WTC11 (cell line): ENCODE measurements around the gene PAPPA2. TPM values are rescaled to one million over a fixed set of nuclear protein-coding genes. Genes with fewer than 3 reads are reported as not detected.

ENCODE experiments used
- ATAC-seq: fragments of 200-7000 bp; cut with Tn5 transposase; 2 replicates; pipeline ENCODE4 v1.10.0; 2021; ENCODE audit warnings: mild to moderate bottlenecking, moderate library complexity
- CTCF ChIA-PET: fragments of 300-600 bp; sonication (Branson Sonifier 250); formaldehyde crosslinking; loops from one replicate; lab custom pipeline; 2021; ENCODE audit warnings: antibody characterized with exemption; lab: Charles Lee
- POLR2A ChIA-PET: fragments of 350-600 bp; sonication (Branson Sonifier 250); formaldehyde crosslinking; loops from one replicate; lab custom pipeline; 2021; ENCODE audit warnings: antibody characterized with exemption; lab: Charles Lee
- DNase-seq: peaks from one replicate; pipeline ENCODE4 v3.0.0; 2021; ENCODE audit warnings: low spot score
- H3K27ac Mint-ChIP-seq: 2 replicates; pipeline ENCODE4 v1.8.0; 2021; ENCODE audit warnings: mixed read lengths
- H3K27me3 Mint-ChIP-seq: 2 replicates; pipeline ENCODE4 v1.8.0; 2021; ENCODE audit warnings: low read depth, mild to moderate bottlenecking, moderate library complexity, mixed read lengths
- H3K36me3 Mint-ChIP-seq: 2 replicates; pipeline ENCODE4 v1.8.0; 2021; ENCODE audit warnings: mixed read lengths
- H3K4me1 Mint-ChIP-seq: 2 replicates; pipeline ENCODE4 v1.8.0; 2022; ENCODE audit warnings: mixed read lengths
- H3K4me3 Mint-ChIP-seq: 2 replicates; pipeline ENCODE4 v1.8.0; 2021; ENCODE audit warnings: mild to moderate bottlenecking, moderate library complexity, mixed read lengths
- H3K9me3 Mint-ChIP-seq: 2 replicates; pipeline ENCODE4 v1.8.0; 2021; ENCODE audit warnings: mixed read lengths
- AFF4 ChIP-seq: sonication (generic); formaldehyde crosslinking; IDR thresholded peaks from 2 replicates; pipeline ENCODE4 v1.8.1; 2023; ENCODE audit warnings: mild to moderate bottlenecking, missing genetic modification reagents, borderline replicate concordance
- ATF3 ChIP-seq: sonication (generic); formaldehyde crosslinking; conservative IDR thresholded peaks from 2 replicates; pipeline ENCODE4 v1.8.1; 2022; ENCODE audit warnings: mild to moderate bottlenecking, missing genetic modification reagents
- CDX4 ChIP-seq: fragments of 250-450 bp; sonication (Bioruptor Pico); IDR thresholded peaks from 2 replicates; pipeline ENCODE4 v1.9.0; 2021; ENCODE audit warnings: moderate library complexity, mild to moderate bottlenecking, inconsistent platforms, borderline replicate concordance
- ETV6 ChIP-seq: sonication (generic); formaldehyde crosslinking; IDR thresholded peaks from 2 replicates; pipeline ENCODE4 v1.8.1; 2022; ENCODE audit warnings: mild to moderate bottlenecking, missing genetic modification reagents
- GRHL2 ChIP-seq: fragments of 250-450 bp; sonication (Bioruptor Pico); IDR thresholded peaks from 2 replicates; pipeline ENCODE4 v1.8.0; 2022; ENCODE audit warnings: mild to moderate bottlenecking, moderate library complexity; ENCODE audit not compliant: insufficient replicate concordance, severe bottlenecking
- GTF2I ChIP-seq: fragments of 250-450 bp; sonication (Bioruptor Pico); conservative IDR thresholded peaks from 2 replicates; pipeline ENCODE4 v1.4.0; 2021; ENCODE audit warnings: mild to moderate bottlenecking
- HMGA2 ChIP-seq: fragments of 250-450 bp; sonication (Bioruptor Pico); IDR thresholded peaks from 2 replicates; pipeline ENCODE4 v1.4.0; 2021; ENCODE audit warnings: mild to moderate bottlenecking, moderate library complexity
- IRF2 ChIP-seq: sonication (generic); formaldehyde crosslinking; IDR thresholded peaks from 2 replicates; pipeline ENCODE4 v1.8.0; 2022; ENCODE audit warnings: low read depth, missing genetic modification reagents, borderline replicate concordance
- JAZF1 ChIP-seq: fragments of 250-450 bp; sonication (Bioruptor Pico); IDR thresholded peaks from 2 replicates; pipeline ENCODE4 v1.9.0; 2021; ENCODE audit warnings: moderate library complexity, mild to moderate bottlenecking, inconsistent platforms
- MAX ChIP-seq: sonication (generic); formaldehyde crosslinking; IDR thresholded peaks from 2 replicates; pipeline ENCODE4 v1.8.0; 2022; ENCODE audit warnings: mild to moderate bottlenecking, missing genetic modification reagents
- MLX ChIP-seq: sonication (generic); formaldehyde crosslinking; IDR thresholded peaks from 2 replicates; pipeline ENCODE4 v1.8.1; 2023; ENCODE audit warnings: mild to moderate bottlenecking, missing genetic modification reagents, moderate library complexity
- MXD4 ChIP-seq: fragments of 250-450 bp; sonication (Bioruptor Pico); IDR thresholded peaks from 2 replicates; pipeline ENCODE4 v1.8.0; 2021; ENCODE audit warnings: mild to moderate bottlenecking, moderate library complexity, borderline replicate concordance
- NR1H2 ChIP-seq: sonication (generic); formaldehyde crosslinking; IDR thresholded peaks from 2 replicates; pipeline ENCODE4 v1.9.0; 2021; ENCODE audit warnings: mild to moderate bottlenecking, moderate library complexity, missing genetic modification reagents
- SOX15 ChIP-seq: fragments of 250-450 bp; sonication (Bioruptor Pico); IDR thresholded peaks from 2 replicates; pipeline ENCODE4 v1.9.0; 2021; ENCODE audit warnings: mild to moderate bottlenecking
- STAT6 ChIP-seq: sonication (generic); formaldehyde crosslinking; conservative IDR thresholded peaks from 2 replicates; pipeline ENCODE4 v1.8.1; 2023; ENCODE audit warnings: mild to moderate bottlenecking, low read depth, missing genetic modification reagents, moderate library complexity
- TEAD1 ChIP-seq: sonication (generic); formaldehyde crosslinking; IDR thresholded peaks from 2 replicates; pipeline ENCODE4 v1.8.0; 2022; ENCODE audit warnings: mild to moderate bottlenecking, missing genetic modification reagents
- ZBTB21 ChIP-seq: sonication (generic); formaldehyde crosslinking; IDR thresholded peaks from 2 replicates; pipeline ENCODE4 v1.8.1; 2023; ENCODE audit warnings: mild to moderate bottlenecking, missing genetic modification reagents, borderline replicate concordance
- ZNF317 ChIP-seq: sonication (generic); formaldehyde crosslinking; IDR thresholded peaks from 2 replicates; pipeline ENCODE4 v1.8.1; 2023; ENCODE audit warnings: low read depth, mild to moderate bottlenecking, moderate library complexity, missing genetic modification reagents, borderline replicate concordance
- ZNF423 ChIP-seq: fragments of 250-450 bp; sonication (Bioruptor Pico); IDR thresholded peaks from 2 replicates; pipeline ENCODE4 v2.1.2; 2022; ENCODE audit warnings: mild to moderate bottlenecking, moderate library complexity
- ZNF671 ChIP-seq: fragments of 250-450 bp; sonication (Bioruptor Pico); IDR thresholded peaks from 2 replicates; pipeline ENCODE4 v1.8.0; 2021; ENCODE audit warnings: mild to moderate bottlenecking
- total RNA-seq: library from RNA; stranded (reverse); gene quantifications from 3 replicates; pipeline ENCODE4 v1.2.3, GENCODE V29; 2021

The PAPPA2 gene
- total RNA-seq, 1 experiment from 2014 or later = 0.74 TPM

GRCh38 chr1:176775996-176776395, 313.0 kb downstream of the PAPPA2 start:
- H3K27me3 Mint-ChIP-seq = no peaks in the 10 kb centered on the region
- H3K4me1 Mint-ChIP-seq = peaks cover 11% of the 10 kb centered on the region
- CTCF ChIA-PET = no interaction called here
- POLR2A ChIA-PET = no interaction called here
- H3K27ac Mint-ChIP-seq = no peak overlapping the region
- H3K4me3 Mint-ChIP-seq = no peak overlapping the region
- ATAC-seq (no peak), DNase-seq (no peak)
- no peak for TF ChIP-seq IRF2 (CRISPR knock-in tag)
- TF ChIP-seq ZNF671 (CRISPR knock-in tag) = no peak
- TF ChIP-seq TEAD1 = no peak
- TF ChIP-seq ZNF423 (CRISPR knock-in tag) = no peak
- no peak for TF ChIP-seq GRHL2 (CRISPR knock-in tag)
- no peak for TF ChIP-seq CDX4
- no peak for TF ChIP-seq GTF2I (CRISPR knock-in tag)
- TF ChIP-seq HMGA2 = no peak
- TF ChIP-seq JAZF1 = no peak
- TF ChIP-seq ATF3 = no peak
- TF ChIP-seq AFF4 (CRISPR knock-in tag) = no peak
- no peak for TF ChIP-seq SOX15 (CRISPR knock-in tag)
- TF ChIP-seq ZNF317 (CRISPR knock-in tag) = no peak
- no peak for TF ChIP-seq ETV6 (CRISPR knock-in tag)
- no peak for TF ChIP-seq NR1H2 (CRISPR knock-in tag)
- TF ChIP-seq MLX (CRISPR knock-in tag) = no peak
- TF ChIP-seq STAT6 (CRISPR knock-in tag) = no peak
- no peak for TF ChIP-seq MXD4 (CRISPR knock-in tag)
- no peak for TF ChIP-seq MAX (CRISPR knock-in tag)
- TF ChIP-seq ZBTB21 (CRISPR knock-in tag) = no peak
- no peaks in the 10 kb centered on the region for H3K36me3 Mint-ChIP-seq
- H3K9me3 Mint-ChIP-seq = no peaks in the 10 kb centered on the region
